Large intestine (tissue), 3 donors: Measurements from ENCODE around the gene AURKB. TPM values are rescaled to one million over a fixed set of nuclear protein-coding genes. Genes with fewer than 3 reads are reported as not detected.
A peak's percentile ranks its signal among the peaks of the same experiment; 100 is the strongest.

ENCODE experiments used
- DNase-seq, 2 donors: peaks; one replicate each; pipeline versions ENCODE4 v3.0.0 to v3.0.0-alpha.2; 2013
- H3K27ac ChIP-seq: one replicate; pipeline ENCODE4 v1.5.1; 2013; ENCODE audit warnings: low read length
- H3K27me3 ChIP-seq: 2 replicates; pipeline ENCODE4 v1.6.1; 2013; ENCODE audit warnings: low read length; ENCODE audit not compliant: control insufficient read depth, insufficient read depth
- H3K36me3 ChIP-seq: 2 replicates; pipeline ENCODE4 v1.6.1; 2013; ENCODE audit warnings: low read length; ENCODE audit not compliant: control insufficient read depth, insufficient read depth
- H3K4me1 ChIP-seq: one replicate; pipeline ENCODE4 v1.6.1; 2013; ENCODE audit warnings: low read length; ENCODE audit not compliant: control insufficient read depth, insufficient read depth
- H3K4me3 ChIP-seq: one replicate; pipeline ENCODE4 v1.5.1; 2013; ENCODE audit warnings: low read length
- H3K9me3 ChIP-seq: one replicate; pipeline ENCODE4 v1.6.1; 2013; ENCODE audit warnings: mild to moderate bottlenecking, low read depth, low read length, moderate library complexity; ENCODE audit not compliant: control insufficient read depth
- WGBS: methylation state at CpG from one replicate; pipeline ENCODE4 v1.1.5; 2013; ENCODE audit warnings: low lambda C conversion rate; ENCODE audit not compliant: insufficient coverage; 5-methylcytosine and 5-hydroxymethylcytosine counted together
- polyA plus RNA-seq: library from polyadenylated mRNA; unstranded; fragments of 120-200 nt; gene quantifications from one replicate; pipeline ENCODE4 v1.2.1, GENCODE V29; 2013

AURKB gene
- polyA plus RNA-seq, 1 donor = 22.6 TPM

DNA sequence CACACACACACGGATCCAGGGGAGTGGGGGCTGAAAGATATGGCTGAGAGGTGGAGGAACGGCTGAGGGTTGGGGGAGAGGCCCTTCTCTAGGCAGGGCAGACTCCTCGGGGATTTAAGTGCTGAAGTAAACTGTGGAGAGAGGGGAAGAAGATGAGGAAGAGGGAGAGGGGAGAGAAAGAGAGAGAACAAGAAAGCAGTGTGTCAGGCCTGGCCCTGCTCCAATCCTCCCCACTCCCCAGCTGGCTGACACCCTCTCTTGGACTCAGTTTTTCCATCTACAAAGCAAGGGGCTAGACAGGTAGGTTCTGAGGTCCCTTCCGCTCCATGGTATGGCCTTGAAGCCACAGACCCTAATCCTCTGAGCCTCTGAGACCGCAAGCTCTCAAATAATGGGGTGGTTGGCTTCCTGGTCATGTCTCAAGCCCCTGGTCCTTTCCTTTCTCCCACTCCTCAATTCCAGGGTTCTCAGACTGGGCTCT lies 49.6 kb downstream of the AURKB start:
- peaks cover 44% of the 10 kb centered on the region for H3K4me1 ChIP-seq
- no CpG with 5 or more reads among the region's 5 CpGs for WGBS
- H3K36me3 ChIP-seq = peaks cover 20% of the 10 kb centered on the region
- no peaks in the 10 kb centered on the region for H3K27me3 ChIP-seq
- DNase-seq = no peak
- H3K9me3 ChIP-seq = no peaks in the 10 kb centered on the region
- H3K27ac ChIP-seq = peak overlapping the region; percentile 9
- no peak overlapping the region for H3K4me3 ChIP-seq

DNA sequence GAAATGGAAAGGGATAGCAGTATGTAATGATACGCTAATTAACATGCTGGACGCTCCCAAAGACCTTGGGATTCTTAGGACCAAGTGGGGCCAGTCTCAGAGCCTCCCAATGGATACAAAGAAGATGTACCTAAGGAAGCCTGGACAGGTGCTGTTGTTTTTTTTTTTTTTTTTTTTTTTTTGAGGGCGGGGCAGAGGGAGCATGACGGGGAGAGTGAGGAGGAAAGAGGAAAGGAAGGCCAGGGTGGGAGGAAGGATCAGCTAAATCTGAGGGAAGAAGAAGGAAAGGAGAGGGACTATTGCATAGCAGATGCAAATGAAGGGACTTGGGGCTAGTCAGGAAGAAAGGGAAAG lies 50.2 kb downstream of the AURKB start:
- Histone ChIP-seq H3K27ac (no peak overlapping the region), H3K4me3 (no peak overlapping the region), H3K27me3 (no peaks in the 10 kb centered on the region), H3K4me1 (peaks cover 50% of the 10 kb centered on the region), H3K9me3 (no peaks in the 10 kb centered on the region), H3K36me3 (peaks cover 20% of the 10 kb centered on the region)
- 75% methylated on average over 3 of the region's 4 CpGs for WGBS
- peak in 1 of 2 donors; percentile 1 for DNase-seq

GRCh38 chr17:8159459-8160223 lies 50.7 kb downstream of the AURKB start:
- Histone ChIP-seq H3K9me3 (no peaks in the 10 kb centered on the region), H3K36me3 (peaks cover 20% of the 10 kb centered on the region), H3K4me3 (no peak overlapping the region), H3K27me3 (no peaks in the 10 kb centered on the region), H3K27ac (no peak overlapping the region), H3K4me1 (peaks cover 52% of the 10 kb centered on the region)
- no peak for DNase-seq
- no CpG with 5 or more reads among the region's 4 CpGs for WGBS

- Histone ChIP-seq H3K27me3 (no peaks in the 10 kb centered on the region), H3K27ac (peak overlapping the region; percentile 76), H3K4me3 (no peak overlapping the region), H3K4me1 (peaks cover 52% of the 10 kb centered on the region), H3K9me3 (no peaks in the 10 kb centered on the region), H3K36me3 (peaks cover 20% of the 10 kb centered on the region)
- DNase-seq = no peak
- WGBS = 0% methylated on average over 1 of the region's 3 CpGs
Measured at GRCh38 chr17:8159032-8159400, 51.4 kb downstream of the AURKB start.

GRCh38 chr17:8158267-8159031 lies 51.9 kb downstream of the AURKB start:
- Histone ChIP-seq H3K36me3 (peaks cover 20% of the 10 kb centered on the region), H3K4me3 (no peak overlapping the region), H3K9me3 (no peaks in the 10 kb centered on the region), H3K4me1 (peaks cover 51% of the 10 kb centered on the region), H3K27ac (peak overlapping the region; percentile 76), H3K27me3 (no peaks in the 10 kb centered on the region)
- no CpG with 5 or more reads among the region's 20 CpGs for WGBS
- peak; percentile 94 to 96 for DNase-seq

DNA sequence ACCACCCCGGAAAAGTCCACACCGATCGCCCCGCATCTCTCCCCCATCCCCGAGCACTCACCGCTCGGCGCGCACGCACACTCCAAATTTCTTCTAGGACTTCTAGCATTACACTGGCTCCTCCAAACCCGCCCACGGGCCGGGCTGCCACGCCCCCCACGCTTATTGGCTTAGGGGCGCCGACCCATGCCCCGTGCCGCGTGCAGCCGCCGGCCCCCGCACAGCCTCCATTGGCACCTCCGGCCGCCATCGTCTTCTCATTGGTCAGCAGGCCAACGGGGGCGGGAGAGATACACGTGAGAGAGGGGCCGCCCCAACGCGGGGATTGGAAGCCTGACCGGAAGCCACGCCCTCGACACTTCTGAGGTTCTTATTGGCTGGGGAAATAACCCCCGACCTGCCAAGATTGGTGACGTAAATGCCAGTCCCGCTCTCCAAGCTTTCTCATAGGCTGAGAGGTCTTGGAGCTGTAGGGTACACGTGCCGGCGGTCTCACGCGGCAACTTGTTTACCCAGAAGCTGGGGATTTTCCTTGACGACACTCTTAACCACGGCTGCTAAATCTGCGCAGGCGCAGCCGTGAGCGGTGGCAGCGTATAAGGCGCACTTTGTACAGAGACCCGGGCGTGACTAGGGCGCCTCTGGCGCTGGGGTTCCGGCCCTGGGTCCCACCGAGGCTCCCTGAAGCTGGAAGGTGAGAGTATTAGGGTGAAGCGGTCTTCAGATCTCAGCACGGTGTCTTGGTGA lies 54.0 kb downstream of the AURKB start:
- no CpG with 5 or more reads among the region's 59 CpGs for WGBS
- no peaks in the 10 kb centered on the region for H3K9me3 ChIP-seq
- H3K27me3 ChIP-seq = no peaks in the 10 kb centered on the region
- peak overlapping the region; percentile 79 for H3K4me3 ChIP-seq
- peaks cover 60% of the 10 kb centered on the region for H3K4me1 ChIP-seq
- peak overlapping the region; percentile 96 for H3K27ac ChIP-seq
- DNase-seq = peak; percentile 100
- peaks cover 18% of the 10 kb centered on the region for H3K36me3 ChIP-seq

DNA sequence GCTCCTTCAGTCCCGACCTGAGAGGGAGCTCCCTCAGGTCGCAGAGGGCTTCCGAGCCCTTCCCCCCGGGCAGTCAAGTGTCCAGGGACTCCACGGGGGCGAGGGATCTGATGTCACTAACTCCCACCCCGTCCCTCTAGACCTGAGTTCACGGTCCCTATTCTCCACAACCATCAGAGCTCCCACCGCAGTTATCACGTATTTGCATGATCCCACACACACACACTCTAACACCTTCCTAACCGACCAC lies 54.5 kb downstream of the AURKB start:
- Histone ChIP-seq H3K27me3 (no peaks in the 10 kb centered on the region), H3K9me3 (no peaks in the 10 kb centered on the region), H3K4me3 (peak overlapping the region; percentile 79), H3K4me1 (peaks cover 58% of the 10 kb centered on the region), H3K27ac (peak overlapping the region; percentile 89), H3K36me3 (peaks cover 14% of the 10 kb centered on the region)
- no CpG with 5 or more reads among the region's 11 CpGs for WGBS
- DNase-seq = no peak

DNA sequence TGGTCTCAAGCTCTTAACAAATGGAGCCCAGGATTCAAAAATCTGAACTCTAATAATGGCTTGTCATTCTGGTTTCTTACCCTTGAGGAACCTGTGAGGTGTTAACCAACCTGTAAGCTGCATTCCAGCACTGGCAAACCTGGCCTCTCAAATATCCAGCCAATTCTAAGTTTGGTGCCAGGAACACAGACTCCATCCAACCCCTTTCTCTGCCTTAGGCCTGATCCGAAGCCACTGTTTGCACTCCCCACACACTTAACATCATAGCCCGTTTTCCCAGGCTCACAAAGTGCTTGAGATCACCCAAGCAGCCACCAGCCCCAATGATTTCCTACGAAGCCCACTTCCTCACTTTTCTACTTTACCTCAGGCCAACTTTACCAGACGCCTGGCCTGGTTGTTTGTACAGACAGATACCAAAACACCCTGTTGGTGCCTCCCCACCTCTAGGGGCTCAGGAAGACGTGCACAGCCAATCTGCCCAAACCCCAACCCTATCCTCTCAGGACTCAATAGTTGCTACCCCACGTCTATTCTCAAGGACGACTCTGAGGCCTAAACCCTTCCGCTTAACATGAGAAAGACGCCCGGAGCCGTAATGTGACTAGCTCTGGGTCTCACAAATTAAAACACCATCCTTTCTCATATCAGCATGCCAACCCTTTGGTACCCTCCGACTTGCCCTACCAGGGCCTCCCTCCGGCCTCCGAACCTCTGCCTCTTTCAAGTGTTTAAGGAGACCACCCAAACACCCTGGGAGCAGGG lies 55.0 kb downstream of the AURKB start:
- WGBS = no CpG with 5 or more reads among the region's 14 CpGs
- peaks cover 59% of the 10 kb centered on the region for H3K4me1 ChIP-seq
- H3K36me3 ChIP-seq = peaks cover 10% of the 10 kb centered on the region

More for the DNA sequence above, 55.0 kb downstream of the AURKB start:
- no peaks in the 10 kb centered on the region for H3K9me3 ChIP-seq
- H3K27ac ChIP-seq = peak overlapping the region; percentile 89
- H3K27me3 ChIP-seq = no peaks in the 10 kb centered on the region
- peak in 1 of 2 donors; percentile 36 for DNase-seq
- peak overlapping the region; percentile 79 for H3K4me3 ChIP-seq
